Measurements from ENCODE around the gene TEX2.
A peak's percentile ranks its signal among the peaks of the same experiment; 100 is the strongest.

The TEX2 gene

GRCh38 chr17:64147110-64148016 lies 115.7 kb downstream of the TEX2 start:
- Mint-ChIP-seq H3K27me3 (no peaks in the 10 kb centered on the region), H3K4me1 (ENCODE audit: low read depth in 2 of 2) (peaks cover 13 to 17% of the 10 kb centered on the region in 2 donors), H3K9me3 (no peaks in the 10 kb centered on the region), H3K27ac (no peak overlapping the region), H3K36me3 (ENCODE audit: insufficient read depth) (peaks cover 15% of the 10 kb centered on the region), H3K4me3 (peak overlapping the region in 1 of 2 donors; percentile 43)
- no peak for DNase-seq
- ATAC-seq (replicated peaks), result no peak

- Mint-ChIP-seq H3K4me1 (ENCODE audit: low read depth in 2 of 2) (peaks cover 13 to 17% of the 10 kb centered on the region in 2 donors), H3K36me3 (ENCODE audit: insufficient read depth) (peaks cover 15% of the 10 kb centered on the region), H3K27ac (no peak overlapping the region), H3K4me3 (no peak overlapping the region), H3K9me3 (no peaks in the 10 kb centered on the region), H3K27me3 (no peaks in the 10 kb centered on the region)
- DNase-seq, result peak; percentile 29 to 46 (median 33)
- peak; percentile 11 for ATAC-seq (replicated peaks)
Observed at GRCh38 chr17:64146418-64147109, 116.5 kb downstream of the TEX2 start.

GRCh38 chr17:64145751-64146417 lies 117.2 kb downstream of the TEX2 start:
- H3K4me3 Mint-ChIP-seq, result no peak overlapping the region
- no peaks in the 10 kb centered on the region for H3K27me3 Mint-ChIP-seq
- peaks cover 11% of the 10 kb centered on the region for H3K36me3 Mint-ChIP-seq (ENCODE audit: insufficient read depth)
- peak; percentile 94 for ATAC-seq (replicated peaks)
- H3K9me3 Mint-ChIP-seq, result no peaks in the 10 kb centered on the region
- H3K27ac Mint-ChIP-seq, result no peak overlapping the region
- H3K4me1 Mint-ChIP-seq (ENCODE audit: low read depth in 2 of 2), result peaks cover 13 to 17% of the 10 kb centered on the region in 2 donors
- peak; percentile 93 to 94 (median 94) for DNase-seq

GRCh38 chr17:64145375-64145750 lies 117.7 kb downstream of the TEX2 start:
- no peak overlapping the region for H3K27ac Mint-ChIP-seq
- peaks cover 13 to 17% of the 10 kb centered on the region in 2 donors for H3K4me1 Mint-ChIP-seq (ENCODE audit: low read depth in 2 of 2)
- H3K4me3 Mint-ChIP-seq, result no peak overlapping the region
- peak; percentile 21 for ATAC-seq (replicated peaks)
- H3K27me3 Mint-ChIP-seq, result no peaks in the 10 kb centered on the region
- no peak for DNase-seq
- peaks cover 11% of the 10 kb centered on the region for H3K36me3 Mint-ChIP-seq (ENCODE audit: insufficient read depth)
- no peaks in the 10 kb centered on the region for H3K9me3 Mint-ChIP-seq

GRCh38 chr17:64139542-64139941 lies 123.5 kb downstream of the TEX2 start:
- Mint-ChIP-seq H3K27me3 (no peaks in the 10 kb centered on the region), H3K27ac (no peak overlapping the region), H3K36me3 (ENCODE audit: insufficient read depth) (no peaks in the 10 kb centered on the region), H3K4me3 (no peak overlapping the region), H3K9me3 (no peaks in the 10 kb centered on the region), H3K4me1 (ENCODE audit: low read depth in 2 of 2) (no peaks in the 10 kb centered on the region)
- ATAC-seq (replicated peaks) (no peak), DNase-seq (no peak)

- Mint-ChIP-seq H3K4me3 (no peak overlapping the region), H3K4me1 (ENCODE audit: low read depth in 2 of 2) (peaks cover 4% of the 10 kb centered on the region in 2 donors), H3K27ac (no peak overlapping the region), H3K9me3 (no peaks in the 10 kb centered on the region), H3K27me3 (no peaks in the 10 kb centered on the region), H3K36me3 (ENCODE audit: insufficient read depth) (no peaks in the 10 kb centered on the region)
- DNase-seq, result no peak
- ATAC-seq (replicated peaks), result no peak
Observed at GRCh38 chr17:64138441-64138840, 124.6 kb downstream of the TEX2 start.

GRCh38 chr17:64135000-64135399 lies 128.1 kb downstream of the TEX2 start:
- no peak for DNase-seq

GRCh38 chr17:64134216-64134970 lies 128.7 kb downstream of the TEX2 start:
- H3K9me3 Mint-ChIP-seq, result no peaks in the 10 kb centered on the region
- H3K27ac Mint-ChIP-seq, result no peak overlapping the region
- H3K36me3 Mint-ChIP-seq (ENCODE audit: insufficient read depth), result peaks cover 12% of the 10 kb centered on the region
- ATAC-seq (replicated peaks) (no peak), DNase-seq (no peak)
- peaks cover 10 to 12% of the 10 kb centered on the region in 2 donors for H3K4me1 Mint-ChIP-seq (ENCODE audit: low read depth in 2 of 2)
- no peaks in the 10 kb centered on the region for H3K27me3 Mint-ChIP-seq
- H3K4me3 Mint-ChIP-seq, result no peak overlapping the region

More at GRCh38 chr17:64135000-64135399, 128.1 kb downstream of the TEX2 start:
- Mint-ChIP-seq H3K9me3 (no peaks in the 10 kb centered on the region), H3K36me3 (ENCODE audit: insufficient read depth) (peaks cover 9% of the 10 kb centered on the region), H3K4me3 (no peak overlapping the region), H3K27ac (no peak overlapping the region), H3K27me3 (no peaks in the 10 kb centered on the region), H3K4me1 (ENCODE audit: low read depth in 2 of 2) (peaks cover 10 to 12% of the 10 kb centered on the region in 2 donors)
- ATAC-seq (replicated peaks), result no peak

- H3K27me3 Mint-ChIP-seq, result no peaks in the 10 kb centered on the region
- ATAC-seq (replicated peaks) (no peak), DNase-seq (peak in 2 of 3 experiments; percentile 25 to 26)
- H3K36me3 Mint-ChIP-seq (ENCODE audit: insufficient read depth), result peaks cover 18% of the 10 kb centered on the region
- H3K27ac Mint-ChIP-seq, result no peak overlapping the region
- H3K4me3 Mint-ChIP-seq, result no peak overlapping the region
- H3K9me3 Mint-ChIP-seq, result no peaks in the 10 kb centered on the region
- H3K4me1 Mint-ChIP-seq (ENCODE audit: low read depth in 2 of 2), result peaks cover 15% of the 10 kb centered on the region in 2 donors
Observed at GRCh38 chr17:64133546-64134215, 129.4 kb downstream of the TEX2 start.

GRCh38 chr17:64131606-64132270 lies 131.3 kb downstream of the TEX2 start:
- Mint-ChIP-seq H3K4me1 (ENCODE audit: low read depth in 2 of 2) (peaks cover 22 to 28% of the 10 kb centered on the region in 2 donors), H3K27me3 (no peaks in the 10 kb centered on the region), H3K27ac (peak overlapping the region in 1 of 2 donors; percentile 98), H3K36me3 (ENCODE audit: insufficient read depth) (peaks cover 31% of the 10 kb centered on the region), H3K9me3 (no peaks in the 10 kb centered on the region), H3K4me3 (no peak overlapping the region)
- DNase-seq, result no peak
- ATAC-seq (replicated peaks), result no peak

- Mint-ChIP-seq H3K4me1 (ENCODE audit: low read depth in 2 of 2) (peaks cover 32 to 38% of the 10 kb centered on the region in 2 donors), H3K36me3 (ENCODE audit: insufficient read depth) (peaks cover 42% of the 10 kb centered on the region), H3K27ac (peak overlapping the region; percentile 96 to 98), H3K27me3 (no peaks in the 10 kb centered on the region), H3K4me3 (peak overlapping the region; percentile 79 to 81), H3K9me3 (no peaks in the 10 kb centered on the region)
- DNase-seq (peak in 2 of 3 experiments; percentile 41 to 42), ATAC-seq (replicated peaks) (peak; percentile 46)
Observed at GRCh38 chr17:64130559-64131001, 132.5 kb downstream of the TEX2 start.

Measured in effector memory CD8-positive, alpha-beta T cell (primary cell).